Neural crest cell (in vitro differentiated cells): ENCODE measurements around the gene ZBTB8OS. TPM values are rescaled to one million over a fixed set of nuclear protein-coding genes. Genes with fewer than 3 reads are reported as not detected.

Source experiments
- DNase-seq: peaks from one replicate; pipeline ENCODE4 v3.0.0; 2021; ENCODE audit warnings: low read depth, mixed read lengths, low spot score
- H3K27ac Mint-ChIP-seq: one replicate; pipeline ENCODE4 v1.8.0; 2021; ENCODE audit warnings: mild to moderate bottlenecking, mixed read lengths; ENCODE audit not compliant: unreplicated experiment
- H3K27me3 Mint-ChIP-seq: 2 replicates; pipeline ENCODE4 v1.8.0; 2021; ENCODE audit warnings: low read depth, mild to moderate bottlenecking, mixed read lengths
- H3K36me3 Mint-ChIP-seq: 2 replicates; pipeline ENCODE4 v1.8.0; 2021; ENCODE audit warnings: low read depth, mild to moderate bottlenecking, mixed read lengths
- H3K4me1 Mint-ChIP-seq: 2 replicates; pipeline ENCODE4 v1.8.0; 2021; ENCODE audit warnings: mixed read lengths
- H3K4me3 Mint-ChIP-seq: one replicate; pipeline ENCODE4 v1.8.0; 2021; ENCODE audit warnings: mild to moderate bottlenecking, mixed read lengths
- H3K9me3 Mint-ChIP-seq: 2 replicates; pipeline ENCODE4 v1.8.0; 2021; ENCODE audit warnings: mixed read lengths
- CTCF ChIP-seq: fragments of 200-600 bp; sonication (generic); conservative IDR thresholded peaks from 2 replicates; pipeline ENCODE4 v1.5.0; 2021; ENCODE audit warnings: antibody characterized with exemption, mild to moderate bottlenecking
- total RNA-seq: library from RNA; stranded (reverse); gene quantifications from 2 replicates; pipeline ENCODE4 v1.2.1, GENCODE V29; 2021

Gene ZBTB8OS
- total RNA-seq, 1 donor from 2014 or later = 49.1 TPM

GRCh38 chr1:32665915-32666314 lies 15.6 kb upstream of the ZBTB8OS start:
- Mint-ChIP-seq H3K4me1 (no peaks in the 10 kb centered on the region), H3K27me3 (no peaks in the 10 kb centered on the region), H3K36me3 (peaks cover 11% of the 10 kb centered on the region), H3K27ac (no peak overlapping the region), H3K9me3 (peaks cover 2% of the 10 kb centered on the region), H3K4me3 (no peak overlapping the region)
- DNase-seq = no peak
- no peak for TF ChIP-seq CTCF

- H3K36me3 Mint-ChIP-seq = peaks cover 42% of the 10 kb centered on the region
- peaks cover 17% of the 10 kb centered on the region for H3K4me1 Mint-ChIP-seq
- H3K9me3 Mint-ChIP-seq = peaks cover 2% of the 10 kb centered on the region
- H3K4me3 Mint-ChIP-seq = no peak overlapping the region
- no peak for DNase-seq
- no peaks in the 10 kb centered on the region for H3K27me3 Mint-ChIP-seq
- no peak overlapping the region for H3K27ac Mint-ChIP-seq
- TF ChIP-seq CTCF = no peak
Measured at GRCh38 chr1:32659581-32659980, 9.2 kb upstream of the ZBTB8OS start.

- no peaks in the 10 kb centered on the region for H3K27me3 Mint-ChIP-seq
- DNase-seq = no peak
- no peak for TF ChIP-seq CTCF
- no peaks in the 10 kb centered on the region for H3K9me3 Mint-ChIP-seq
- H3K27ac Mint-ChIP-seq = peak overlapping the region; percentile 98
- peak overlapping the region; percentile 94 for H3K4me3 Mint-ChIP-seq
- peaks cover 15% of the 10 kb centered on the region for H3K36me3 Mint-ChIP-seq
- peaks cover 54% of the 10 kb centered on the region for H3K4me1 Mint-ChIP-seq
Measured at GRCh38 chr1:32652244-32652962, 2.1 kb upstream of the ZBTB8OS start.

DNA sequence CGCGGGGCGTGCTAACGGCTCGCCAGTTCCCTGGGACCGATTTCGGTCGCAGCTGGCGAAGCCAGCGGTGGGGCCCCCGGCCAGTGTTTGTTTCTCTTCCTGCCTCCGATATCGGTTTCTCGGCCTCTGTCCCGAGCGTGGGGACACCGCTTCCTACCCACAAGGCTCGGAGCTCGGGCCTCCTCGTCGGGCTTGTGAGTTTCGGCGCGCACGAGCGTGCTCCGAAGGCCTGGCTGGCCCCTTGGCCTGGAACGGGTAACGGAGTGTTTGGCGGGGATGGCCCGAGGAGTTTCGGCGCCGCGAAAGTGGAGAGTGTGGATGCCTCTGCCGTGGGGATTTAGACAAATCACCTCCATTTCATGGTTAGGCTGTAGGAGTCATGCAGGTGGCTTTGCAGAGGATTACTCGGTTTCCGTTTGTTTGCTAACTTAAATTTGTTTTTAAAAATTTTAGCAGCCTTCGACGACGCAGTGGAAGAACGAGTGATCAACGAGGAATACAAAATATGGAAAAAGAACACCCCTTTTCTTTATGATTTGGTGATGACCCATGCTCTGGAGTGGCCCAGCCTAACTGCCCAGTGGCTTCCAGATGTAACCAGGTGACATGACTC lies 1.2 kb upstream of the ZBTB8OS start:
- Mint-ChIP-seq H3K27me3 (no peaks in the 10 kb centered on the region), H3K4me3 (peak overlapping the region; percentile 94), H3K4me1 (peaks cover 51% of the 10 kb centered on the region), H3K36me3 (peaks cover 11% of the 10 kb centered on the region), H3K9me3 (no peaks in the 10 kb centered on the region), H3K27ac (peak overlapping the region; percentile 98)
- no peak for DNase-seq
- TF ChIP-seq CTCF = no peak

- TF ChIP-seq CTCF = no peak
- no peaks in the 10 kb centered on the region for H3K9me3 Mint-ChIP-seq
- H3K27ac Mint-ChIP-seq = peak within 1 kb of the TSS; percentile 99
- H3K27me3 Mint-ChIP-seq = no peaks in the 10 kb centered on the region
- H3K4me3 Mint-ChIP-seq = peak within 1 kb of the TSS; percentile 94
- peak; percentile 98 for DNase-seq
- H3K36me3 Mint-ChIP-seq = peaks cover 10% of the 10 kb centered on the region
- peaks cover 51% of the 10 kb centered on the region for H3K4me1 Mint-ChIP-seq
Measured at GRCh38 chr1:32650752-32651460, 556 bp upstream of the ZBTB8OS start, which contains the start of gene RBBP4. RBBP4 (plus strand) TSS chr1:32651208; CDS start chr1:32651307, 99 bp downstream.
